Glutamatergic neuron (in vitro differentiated cells): Measurements from ENCODE around the gene TSPAN18. TPM values are rescaled to one million over a fixed set of nuclear protein-coding genes. Genes with fewer than 3 reads are reported as not detected.

ENCODE experiments used
- DNase-seq: peaks from one replicate; pipeline ENCODE4 v3.0.0; 2022
- H3K27ac Mint-ChIP-seq: one replicate; pipeline ENCODE4 v1.8.0; 2020; ENCODE audit warnings: mild to moderate bottlenecking, mixed read lengths, inconsistent platforms; ENCODE audit not compliant: unreplicated experiment
- H3K27me3 Mint-ChIP-seq: one replicate; pipeline ENCODE4 v1.8.0; 2020; ENCODE audit warnings: mild to moderate bottlenecking, moderate library complexity, mixed read lengths, inconsistent platforms; ENCODE audit not compliant: unreplicated experiment
- H3K36me3 Mint-ChIP-seq: one replicate; pipeline ENCODE4 v1.8.0; 2020; ENCODE audit warnings: mild to moderate bottlenecking, mixed read lengths, inconsistent platforms; ENCODE audit not compliant: unreplicated experiment
- H3K4me1 Mint-ChIP-seq: one replicate; pipeline ENCODE4 v1.8.0; 2020; ENCODE audit warnings: mild to moderate bottlenecking, low read depth, mixed read lengths, inconsistent platforms; ENCODE audit not compliant: unreplicated experiment
- H3K4me3 Mint-ChIP-seq: one replicate; pipeline ENCODE4 v1.8.0; 2020; ENCODE audit warnings: mild to moderate bottlenecking, mixed read lengths, inconsistent platforms; ENCODE audit not compliant: unreplicated experiment
- H3K9me3 Mint-ChIP-seq: one replicate; pipeline ENCODE4 v1.8.0; 2020; ENCODE audit warnings: mild to moderate bottlenecking, moderate library complexity, mixed read lengths, inconsistent platforms; ENCODE audit not compliant: unreplicated experiment
- total RNA-seq: library from RNA; stranded (reverse); fragmentation: NEBNext Ultra II Directional; extraction: Animal tissue kit (Norgen Biotek cat#: 25700); gene quantifications from one replicate; pipeline ENCODE4 v1.2.1, GENCODE V29; 2021; ENCODE audit not compliant: unreplicated experiment
- TF ChIP-seq, protein P1 (sequence below): fragments of 200-600 bp; sonication (generic); IDR thresholded peaks from one replicate; pipeline ENCODE4 v1.5.0; 2021; ENCODE audit not compliant: partially characterized antibody, unreplicated experiment

Gene TSPAN18
- total RNA-seq, 1 donor from 2014 or later, result 80.4 TPM

DNA sequence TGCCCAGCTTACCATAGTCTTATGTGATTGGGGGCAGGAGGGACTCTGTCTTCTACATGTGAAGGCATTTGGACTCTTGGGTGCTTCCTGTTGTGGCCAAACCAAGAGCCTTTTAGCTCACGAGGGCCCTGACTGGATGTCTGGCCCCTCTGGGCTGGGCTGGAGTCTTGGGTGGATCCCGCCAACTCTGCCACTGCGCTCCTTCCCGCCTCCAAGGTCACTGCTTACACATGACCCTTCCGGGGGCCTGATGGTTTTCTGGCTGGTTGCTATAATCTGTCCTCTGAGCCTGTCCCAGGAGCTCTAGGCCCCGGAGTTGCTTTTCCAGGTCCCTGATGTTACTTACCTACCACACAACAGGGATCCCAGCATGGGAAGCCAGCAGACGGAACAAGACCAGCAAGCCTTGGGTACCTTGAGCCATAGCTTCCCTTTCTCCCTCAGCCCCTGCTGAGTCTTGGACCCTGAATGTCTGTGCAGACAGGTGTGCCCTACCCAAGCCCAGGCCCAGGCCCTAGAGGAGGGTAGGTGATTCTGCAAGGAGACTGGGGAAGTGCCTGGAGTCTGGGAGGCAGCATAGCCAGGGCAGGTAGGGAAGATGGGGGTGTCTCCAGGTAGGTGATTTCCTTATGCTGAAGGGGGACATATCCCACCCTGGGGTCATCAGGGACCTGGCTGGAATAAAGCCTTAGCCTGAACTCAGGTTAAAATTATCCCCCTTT lies 100.3 kb downstream of the TSPAN18 start:
- DNase-seq, result no peak
- TF ChIP-seq, protein P1, sequence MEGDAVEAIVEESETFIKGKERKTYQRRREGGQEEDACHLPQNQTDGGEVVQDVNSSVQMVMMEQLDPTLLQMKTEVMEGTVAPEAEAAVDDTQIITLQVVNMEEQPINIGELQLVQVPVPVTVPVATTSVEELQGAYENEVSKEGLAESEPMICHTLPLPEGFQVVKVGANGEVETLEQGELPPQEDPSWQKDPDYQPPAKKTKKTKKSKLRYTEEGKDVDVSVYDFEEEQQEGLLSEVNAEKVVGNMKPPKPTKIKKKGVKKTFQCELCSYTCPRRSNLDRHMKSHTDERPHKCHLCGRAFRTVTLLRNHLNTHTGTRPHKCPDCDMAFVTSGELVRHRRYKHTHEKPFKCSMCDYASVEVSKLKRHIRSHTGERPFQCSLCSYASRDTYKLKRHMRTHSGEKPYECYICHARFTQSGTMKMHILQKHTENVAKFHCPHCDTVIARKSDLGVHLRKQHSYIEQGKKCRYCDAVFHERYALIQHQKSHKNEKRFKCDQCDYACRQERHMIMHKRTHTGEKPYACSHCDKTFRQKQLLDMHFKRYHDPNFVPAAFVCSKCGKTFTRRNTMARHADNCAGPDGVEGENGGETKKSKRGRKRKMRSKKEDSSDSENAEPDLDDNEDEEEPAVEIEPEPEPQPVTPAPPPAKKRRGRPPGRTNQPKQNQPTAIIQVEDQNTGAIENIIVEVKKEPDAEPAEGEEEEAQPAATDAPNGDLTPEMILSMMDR, result no peak
- H3K9me3 Mint-ChIP-seq, result peaks cover 13% of the 10 kb centered on the region
- peaks cover 14% of the 10 kb centered on the region for H3K4me1 Mint-ChIP-seq
- peaks cover 8% of the 10 kb centered on the region for H3K27me3 Mint-ChIP-seq
- H3K4me3 Mint-ChIP-seq, result no peak overlapping the region
- H3K36me3 Mint-ChIP-seq, result peaks cover 6% of the 10 kb centered on the region
- H3K27ac Mint-ChIP-seq, result no peak overlapping the region

DNA sequence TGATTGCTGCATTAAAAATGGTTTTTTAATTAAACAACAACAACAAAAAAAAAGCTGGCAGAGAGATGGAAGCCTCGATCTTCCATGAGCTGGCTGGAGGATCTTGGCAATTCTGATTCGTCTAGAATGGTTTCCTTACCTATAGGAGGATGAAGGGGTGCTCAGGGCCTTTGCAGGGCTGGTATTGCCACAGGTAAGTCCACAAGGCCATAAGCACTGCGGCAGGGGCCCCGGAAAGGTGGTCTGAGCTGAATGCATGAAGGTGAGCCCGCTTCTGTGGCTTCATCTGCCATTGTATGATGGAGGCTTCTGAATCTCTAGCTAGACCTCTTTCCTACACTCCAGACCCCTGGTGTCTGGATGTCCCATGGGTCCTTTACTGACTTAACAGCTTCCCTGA lies 101.5 kb downstream of the TSPAN18 start:
- no peak overlapping the region for H3K4me3 Mint-ChIP-seq
- H3K4me1 Mint-ChIP-seq, result peaks cover 17% of the 10 kb centered on the region
- peaks cover 10% of the 10 kb centered on the region for H3K9me3 Mint-ChIP-seq
- H3K36me3 Mint-ChIP-seq, result peaks cover 4% of the 10 kb centered on the region
- TF ChIP-seq, protein P1, result no peak
- H3K27me3 Mint-ChIP-seq, result peaks cover 7% of the 10 kb centered on the region
- no peak overlapping the region for H3K27ac Mint-ChIP-seq
- DNase-seq, result no peak

DNA sequence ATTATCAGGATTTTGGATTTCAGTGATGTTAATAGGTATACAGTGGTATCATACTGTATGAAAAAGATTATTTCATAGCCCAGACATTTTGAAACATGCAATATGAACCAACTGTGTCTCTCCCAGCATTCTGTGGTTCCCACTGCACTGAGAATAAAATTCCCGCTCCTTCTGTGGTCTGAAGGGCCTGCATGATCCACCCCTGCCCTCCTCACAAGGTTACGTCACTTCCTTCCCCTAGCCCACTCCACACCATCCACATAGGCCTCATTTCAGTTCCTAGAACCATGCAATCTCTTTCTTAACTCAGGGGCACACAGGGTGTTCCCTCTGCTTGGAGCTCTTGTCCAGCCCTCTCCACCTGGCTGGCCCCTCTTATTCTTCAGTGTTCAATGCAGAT lies 103.1 kb downstream of the TSPAN18 start:
- no peak for DNase-seq
- peaks cover 21% of the 10 kb centered on the region for H3K4me1 Mint-ChIP-seq
- TF ChIP-seq, protein P1, result no peak

DNA sequence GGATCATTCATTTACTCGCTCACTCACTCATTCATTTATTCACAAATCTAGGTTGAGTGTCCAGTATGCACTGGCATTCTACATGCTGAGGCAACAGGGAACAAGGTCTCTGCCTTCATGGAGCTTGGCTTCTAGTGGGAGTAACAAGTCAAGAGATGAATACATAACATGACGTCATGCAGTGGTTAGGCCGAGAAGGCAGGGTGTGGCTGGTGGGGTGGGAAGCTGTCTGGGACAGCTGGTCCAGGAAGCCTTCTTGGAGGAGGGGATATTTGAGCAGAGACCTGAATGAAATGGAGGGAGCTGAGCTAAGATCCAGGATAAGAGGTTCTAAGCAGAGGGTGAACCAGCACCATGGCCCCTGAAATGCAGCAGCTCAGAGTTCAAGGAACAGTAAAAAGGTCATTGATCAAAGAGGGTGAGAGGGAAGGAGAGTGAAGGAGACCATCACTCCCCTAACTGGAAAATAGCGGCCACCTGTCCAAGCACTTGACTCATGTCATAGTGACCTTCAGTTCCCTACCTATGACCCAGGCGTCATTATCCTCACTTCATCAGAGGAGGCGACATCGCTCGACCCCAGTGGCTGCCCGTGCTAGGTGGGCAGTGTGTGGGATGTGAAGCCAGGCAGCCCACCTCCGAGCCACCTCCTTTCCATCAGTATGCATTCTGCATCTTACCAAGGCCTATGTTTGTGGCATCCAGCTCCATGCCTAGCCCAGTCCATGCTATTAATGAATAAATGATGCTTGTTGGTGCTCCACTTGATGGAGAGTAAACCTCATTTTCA lies 105.0 kb downstream of the TSPAN18 start:
- TF ChIP-seq, protein P1, result no peak
- no peak for DNase-seq
- Mint-ChIP-seq H3K27me3 (peaks cover 2% of the 10 kb centered on the region), H3K4me1 (peaks cover 21% of the 10 kb centered on the region), H3K9me3 (peaks cover 8% of the 10 kb centered on the region), H3K27ac (no peak overlapping the region), H3K4me3 (no peak overlapping the region), H3K36me3 (peaks cover 10% of the 10 kb centered on the region)

More for the DNA sequence above, 103.1 kb downstream of the TSPAN18 start:
- H3K27ac Mint-ChIP-seq, result no peak overlapping the region
- H3K4me3 Mint-ChIP-seq, result no peak overlapping the region
- H3K27me3 Mint-ChIP-seq, result peaks cover 4% of the 10 kb centered on the region
- H3K36me3 Mint-ChIP-seq, result no peaks in the 10 kb centered on the region
- H3K9me3 Mint-ChIP-seq, result peaks cover 10% of the 10 kb centered on the region

DNA sequence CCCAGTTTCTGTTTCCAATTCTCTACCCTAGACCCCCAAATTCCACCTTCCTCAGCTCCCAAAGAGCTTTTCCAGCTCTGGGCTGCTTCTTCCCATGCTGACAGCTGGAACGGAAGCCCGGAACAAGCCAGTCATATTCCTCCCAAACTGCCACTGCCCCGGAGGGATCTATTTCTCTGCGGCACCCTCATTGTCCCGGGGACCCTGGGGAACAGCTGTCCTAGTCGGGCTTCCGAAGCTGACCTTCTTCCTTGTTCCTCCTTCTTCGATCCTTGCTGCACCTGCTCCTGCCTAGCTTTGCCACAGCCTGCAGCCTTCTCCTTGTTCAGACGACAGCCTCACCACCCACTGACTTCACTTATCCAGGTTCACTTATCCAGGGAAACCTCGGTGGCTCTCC lies 105.7 kb downstream of the TSPAN18 start:
- H3K27me3 Mint-ChIP-seq, result peaks cover 2% of the 10 kb centered on the region
- no peak for DNase-seq
- no peak overlapping the region for H3K4me3 Mint-ChIP-seq
- H3K4me1 Mint-ChIP-seq, result peaks cover 21% of the 10 kb centered on the region
- H3K9me3 Mint-ChIP-seq, result peaks cover 8% of the 10 kb centered on the region
- TF ChIP-seq, protein P1, result no peak
- H3K27ac Mint-ChIP-seq, result no peak overlapping the region
- H3K36me3 Mint-ChIP-seq, result peaks cover 17% of the 10 kb centered on the region
